Measurements from ENCODE around the gene APOA4. TPM values are rescaled to one million over a fixed set of nuclear protein-coding genes. Genes with fewer than 3 reads are reported as not detected.

The APOA4 gene
- total RNA-seq, 4 donors from 2014 or later, result 0.34 to 3.9 (median 2.3) TPM; not detected in 1

DNA sequence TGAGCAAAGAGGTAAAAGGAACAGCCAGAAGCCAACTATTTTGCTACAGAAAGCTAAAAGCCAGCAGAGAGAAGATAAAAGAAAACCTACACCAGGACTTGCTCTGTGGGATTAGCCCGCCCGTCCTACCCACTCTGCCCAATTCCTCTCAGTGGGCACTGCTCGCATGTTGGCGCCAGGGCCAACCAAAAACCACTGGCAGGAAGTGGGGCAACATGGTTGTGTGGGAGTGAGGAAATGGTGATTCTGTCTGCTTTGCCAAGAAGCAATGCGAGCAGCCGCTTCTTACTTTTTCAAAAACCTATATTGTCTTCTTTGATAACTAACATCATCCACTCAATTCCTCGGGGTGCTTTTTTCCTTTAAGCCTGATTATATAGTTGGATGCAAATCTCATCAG lies 28.5 kb upstream of the APOA4 start:
- DNase-seq (ENCODE audit: low spot score in 2 of 2), result no peak
- H3K27me3 ChIP-seq, result no peaks in the 10 kb centered on the region
- TF ChIP-seq CTCF (IDR thresholded peaks at IDR 0.05) (no peak), EP300 (IDR thresholded peaks at IDR 0.05) (no peak)
- H3K4me3 ChIP-seq, result no peak overlapping the region
- H3K27ac ChIP-seq, result peak overlapping the region; percentile 36
- H3K36me3 ChIP-seq, result peaks cover 29% of the 10 kb centered on the region
- H3K4me1 ChIP-seq, result peaks cover 24% of the 10 kb centered on the region
- no peaks in the 10 kb centered on the region for H3K9me3 ChIP-seq
- WGBS, result 80% methylated on average over 7 of the region's 7 CpGs

DNA sequence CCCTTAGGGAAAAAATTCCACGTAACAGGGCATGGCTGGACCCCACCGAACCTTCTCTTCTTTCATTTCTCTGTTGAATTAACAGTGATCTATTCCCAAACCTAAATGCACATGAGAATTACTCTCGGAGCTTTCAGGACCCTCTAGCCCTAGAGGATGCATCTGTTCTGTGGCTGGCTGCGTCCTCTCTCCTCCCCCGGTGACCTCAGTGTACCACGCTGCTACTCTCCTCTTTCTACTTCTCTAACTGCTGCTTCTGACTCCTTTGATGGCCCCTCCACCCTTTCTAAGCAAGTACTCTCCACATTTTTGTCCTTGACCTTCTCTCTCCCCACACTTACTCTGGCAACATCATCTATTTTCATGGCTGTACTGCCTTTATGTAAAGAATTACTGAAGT lies 26.4 kb upstream of the APOA4 start:
- TF ChIP-seq POLR2AphosphoS5 (IDR thresholded peaks at IDR 0.05) (no peak), CTCF (IDR thresholded peaks at IDR 0.05) (no peak), POLR2A (IDR thresholded peaks at IDR 0.05) (no peak), EP300 (IDR thresholded peaks at IDR 0.05) (no peak)
- H3K27me3 ChIP-seq, result no peaks in the 10 kb centered on the region
- DNase-seq (ENCODE audit: low spot score in 2 of 2), result no peak
- peaks cover 45% of the 10 kb centered on the region for H3K36me3 ChIP-seq
- 89% methylated on average over 6 of the region's 6 CpGs for WGBS
- no peak overlapping the region for H3K4me3 ChIP-seq
- no peak overlapping the region for H3K27ac ChIP-seq
- no peaks in the 10 kb centered on the region for H3K9me3 ChIP-seq
- H3K4me1 ChIP-seq, result peaks cover 24% of the 10 kb centered on the region

- DNase-seq (ENCODE audit: low spot score in 2 of 2), result no peak
- Histone ChIP-seq H3K9me3 (no peaks in the 10 kb centered on the region), H3K27ac (no peak overlapping the region), H3K4me3 (no peak overlapping the region), H3K4me1 (peaks cover 23% of the 10 kb centered on the region), H3K27me3 (no peaks in the 10 kb centered on the region), H3K36me3 (peaks cover 46% of the 10 kb centered on the region)
- WGBS, result 96% methylated on average over 9 of the region's 12 CpGs
- TF ChIP-seq EP300 (IDR thresholded peaks at IDR 0.05), result no peak
- TF ChIP-seq POLR2A (IDR thresholded peaks at IDR 0.05), result no peak
- no peak for TF ChIP-seq POLR2AphosphoS5 (IDR thresholded peaks at IDR 0.05)
- no peak for TF ChIP-seq CTCF (IDR thresholded peaks at IDR 0.05)
These were observed 26.0 kb upstream of the APOA4 start for GRCh38 chr11:116849060-116849459.

GRCh38 chr11:116847612-116848011 lies 24.5 kb upstream of the APOA4 start:
- Histone ChIP-seq H3K27me3 (no peaks in the 10 kb centered on the region), H3K27ac (no peak overlapping the region), H3K9me3 (no peaks in the 10 kb centered on the region), H3K36me3 (peaks cover 54% of the 10 kb centered on the region), H3K4me3 (no peak overlapping the region), H3K4me1 (peaks cover 10% of the 10 kb centered on the region)
- WGBS, result 89% methylated on average over 4 of the region's 4 CpGs
- TF ChIP-seq POLR2AphosphoS5 (IDR thresholded peaks at IDR 0.05) (no peak), POLR2A (IDR thresholded peaks at IDR 0.05) (no peak), CTCF (IDR thresholded peaks at IDR 0.05) (no peak), EP300 (IDR thresholded peaks at IDR 0.05) (no peak)
- no peak for DNase-seq (ENCODE audit: low spot score in 2 of 2)

DNA sequence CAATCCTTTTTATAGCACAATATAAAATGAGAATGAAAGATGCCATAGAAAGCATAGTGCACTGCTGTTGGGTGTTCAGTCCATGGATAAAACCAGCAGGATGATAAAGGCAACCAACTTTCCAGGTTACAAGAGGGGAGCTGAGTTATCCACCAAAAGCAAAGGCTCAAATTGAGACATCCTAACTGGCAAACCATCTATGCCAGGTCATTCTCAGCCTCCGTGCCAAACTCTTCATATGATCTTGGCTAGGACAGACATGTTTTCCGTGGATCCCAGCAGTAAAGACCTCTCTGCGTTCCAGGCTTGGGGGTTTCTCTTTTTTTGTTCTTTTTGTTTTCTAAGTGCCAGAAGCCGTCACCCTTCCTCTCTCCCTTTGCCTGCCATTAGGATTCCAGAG lies 21.6 kb upstream of the APOA4 start:
- H3K27ac ChIP-seq, result no peak overlapping the region
- H3K27me3 ChIP-seq, result no peaks in the 10 kb centered on the region
- no peaks in the 10 kb centered on the region for H3K9me3 ChIP-seq
- DNase-seq (ENCODE audit: low spot score in 2 of 2), result no peak
- H3K36me3 ChIP-seq, result peaks cover 54% of the 10 kb centered on the region
- 79% methylated on average over 4 of the region's 4 CpGs for WGBS
- no peaks in the 10 kb centered on the region for H3K4me1 ChIP-seq
- no peak for TF ChIP-seq CTCF (IDR thresholded peaks at IDR 0.05)
- no peak for TF ChIP-seq EP300 (IDR thresholded peaks at IDR 0.05)
- H3K4me3 ChIP-seq, result no peak overlapping the region

Data from suprapubic skin (tissue), 4 donors.